Gastrocnemius medialis (tissue), 4 donors: ENCODE data around the gene CACNA1C.

Source experiments
- CTCF ChIP-seq, 5 experiments: fragments of 450-650 bp in 3 of 5; fragments of 200-600 bp in 2 of 5; sonication (generic) in 2 of 5; IDR thresholded peaks in 4 of 5; conservative IDR thresholded peaks in 1 of 5; 1 replicate in 4 of 5; 2 replicates in 1 of 5; pipeline ENCODE4 v1.5.1; 2016 to 2019; ENCODE audit warnings: antibody characterized with exemption in 5 of 5, mild to moderate bottlenecking in 3 of 5, moderate library complexity in 3 of 5
- POLR2A ChIP-seq, 2 donors: fragments of 450-650 bp; IDR thresholded peaks; one replicate each; pipeline ENCODE4 v1.6.1; 2017; ENCODE audit warnings: antibody characterized with exemption in 2 of 2, mild to moderate bottlenecking in 2 of 2, moderate library complexity in 2 of 2

GRCh38 chr12:2173971-2174370, 121.2 kb downstream of the CACNA1C start:
- TF ChIP-seq POLR2A (IDR thresholded peaks at IDR 0.05) (no peak), CTCF (IDR thresholded peaks at IDR 0.05 in 4 of 5, conservative IDR thresholded peaks at IDR 0.05 in 1 of 5) (no peak)
